K562 (cell line): ENCODE results near the gene MYO1A.

Experiments used
- POLR2AphosphoS5 ChIP-seq: IDR thresholded peaks from 2 replicates; pipeline ENCODE4 v1.6.1; 2011; ENCODE audit warnings: mild to moderate bottlenecking, low read depth, low read length, moderate library complexity; ENCODE audit not compliant: control insufficient read depth, insufficient read depth
- SRF ChIP-seq, 2 experiments: fragments of 250-450, 450-650 bp in 1 of 2; sonication (Bioruptor Pico) in 1 of 2; sonication (generic) in 1 of 2; formaldehyde crosslinking; IDR thresholded peaks; 2 replicates each; pipeline versions ENCODE4 v1.5.0 to v1.5.1; 2020 to 2022; ENCODE audit warnings: mild to moderate bottlenecking in 1 of 2, missing genetic modification reagents in 1 of 2

DNA sequence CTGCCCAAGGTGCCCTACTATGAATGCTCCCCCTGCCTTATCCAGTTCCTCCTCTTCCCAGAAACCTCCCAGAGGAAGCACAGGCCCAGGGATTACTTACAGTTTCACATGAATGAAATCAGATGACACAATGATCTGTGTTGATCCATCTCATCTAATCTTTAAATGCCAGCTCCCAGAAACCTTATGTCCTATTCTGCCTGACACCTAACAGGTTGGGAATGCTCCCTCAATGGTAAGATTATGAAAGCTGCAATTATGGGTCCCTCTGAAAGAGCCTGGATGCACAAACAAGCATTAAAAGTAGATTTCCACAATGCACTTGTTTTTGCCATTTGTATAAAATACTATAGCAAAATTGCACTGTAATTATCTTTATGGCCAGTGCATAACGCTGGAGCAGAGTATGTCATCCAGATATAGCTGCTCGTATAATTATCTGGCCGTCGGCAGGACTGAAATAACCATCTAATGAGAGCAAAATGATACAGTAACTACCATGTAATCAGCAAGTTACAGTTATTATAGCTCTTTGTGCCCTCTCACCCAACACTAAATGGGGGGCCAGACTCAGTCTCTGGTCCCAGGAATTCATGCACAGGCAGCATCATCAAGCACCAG is 39.2 kb downstream of the MYO1A start:
- TF ChIP-seq POLR2AphosphoS5 (no peak), SRF (CRISPR knock-in tag; IDR thresholded peaks at IDR 0.05) (no peak)
